Spleen (tissue), 11 donors: ENCODE results near the gene SHKBP1. TPM values are rescaled to one million over a fixed set of nuclear protein-coding genes. Genes with fewer than 3 reads are reported as not detected.
A peak's percentile ranks its signal among the peaks of the same experiment; 100 is the strongest.

ENCODE experiments used
- DNase-seq: peaks from one replicate; pipeline ENCODE4 v3.0.0-alpha.2; 2020
- H3K27ac ChIP-seq, 8 donors: fragments of 200-600 bp; sonication (generic) in 7 of 8; 1 replicate in 4 of 8; 2 replicates in 4 of 8; pipeline versions ENCODE4 v1.5.0 to v1.8.0; 2016 to 2021; ENCODE audit warnings: inconsistent platforms in 4 of 8, mild to moderate bottlenecking in 4 of 8, moderate library complexity in 1 of 8
- H3K27me3 ChIP-seq, 7 donors: fragments of 200-600 bp; sonication (generic) in 6 of 7; replicated peaks in 1 of 7; 1 replicate in 4 of 7; 2 replicates in 3 of 7; pipeline versions ENCODE4 v1.5.0 to v1.8.0; 2016 to 2021; ENCODE audit warnings: inconsistent platforms in 3 of 7, mild to moderate bottlenecking in 1 of 7
- H3K36me3 ChIP-seq, 6 donors: fragments of 200-600 bp; sonication (generic) in 5 of 6; 1 replicate in 4 of 6; 2 replicates in 2 of 6; pipeline versions ENCODE4 v1.5.0 to v1.8.0; 2016 to 2021; ENCODE audit warnings: inconsistent platforms in 2 of 6
- H3K4me1 ChIP-seq, 6 donors: fragments of 200-600 bp; sonication (generic) in 5 of 6; 1 replicate in 3 of 6; 2 replicates in 3 of 6; pipeline versions ENCODE4 v1.5.0 to v1.8.0; 2016 to 2021; ENCODE audit warnings: inconsistent platforms in 3 of 6
- H3K4me3 ChIP-seq, 8 donors: fragments of 200-600 bp; sonication (generic) in 7 of 8; 1 replicate in 4 of 8; 2 replicates in 4 of 8; pipeline versions ENCODE4 v1.5.0 to v1.8.0; 2016 to 2021; ENCODE audit warnings: inconsistent platforms in 4 of 8, mild to moderate bottlenecking in 4 of 8, moderate library complexity in 2 of 8
- H3K9me3 ChIP-seq, 8 donors: fragments of 200-600 bp; sonication (generic) in 7 of 8; 1 replicate in 4 of 8; 2 replicates in 4 of 8; pipeline versions ENCODE4 v1.5.0 to v1.8.0; 2016 to 2021; ENCODE audit warnings: inconsistent platforms in 4 of 8
- POLR2A ChIP-seq, 3 donors: fragments of 450-650 bp; IDR thresholded peaks; one replicate each; pipeline ENCODE4 v1.5.1; 2017; ENCODE audit warnings: antibody characterized with exemption in 3 of 3, mild to moderate bottlenecking in 1 of 3
- POLR2AphosphoS5 ChIP-seq, 3 donors: sonication (generic); formaldehyde crosslinking; IDR thresholded peaks; one replicate each; pipeline ENCODE4 v1.5.1; 2017; ENCODE audit warnings: antibody characterized with exemption in 3 of 3
- WGBS, 5 donors: extraction: QIAGEN DNeasy Blood & Tissue Kit in 3 of 5; methylation state at CpG; one replicate each; pipeline versions ENCODE4 v1.1.5 to v1.1.7; 2013 to 2018; 5-methylcytosine and 5-hydroxymethylcytosine counted together
- intact Hi-C: fragments of 100-400 bp; cut with DNase I; formaldehyde crosslinking; loops from one replicate; pipeline ENCODE4 v1.15.0; 2023; ENCODE audit warnings: low total_unique reads
- polyA plus RNA-seq, 3 donors: library from polyadenylated mRNA; stranded (reverse); fragments of 200-250 nt; gene quantifications; one replicate each; pipeline ENCODE4 v1.2.1, GENCODE V29; 2013
- total RNA-seq, 7 donors: library from RNA; depleted of rRNA in 3 of 7; stranded (reverse); fragments of >200 nt in 3 of 7; fragmentation: NEBNext Ultra II Directional in 4 of 7; extraction: Animal tissue kit (Norgen Biotek cat#: 25700) in 4 of 7; gene quantifications; one replicate each; pipeline versions ENCODE4 v1.1.0 to v1.2.1, GENCODE V29; 2016 to 2021
- TF ChIP-seq, protein P1 (sequence below), 11 experiments: fragments of 200-600 bp in 7 of 11; fragments of 450-650 bp in 4 of 11; sonication (generic) in 4 of 11; IDR thresholded peaks in 8 of 11; conservative IDR thresholded peaks in 3 of 11; 1 replicate in 7 of 11; 2 replicates in 4 of 11; pipeline versions ENCODE4 v1.4.0 to v1.8.0; 2016 to 2021; ENCODE audit warnings: antibody characterized with exemption in 11 of 11, inconsistent platforms in 4 of 11, mild to moderate bottlenecking in 1 of 11
- donor health status: healthy with polysubstance abuse.
- donor health status: DM: no; HTN: no; CAD: no; lungs with moderate emphysema.
- donor health status: DM: no; HTN: no; CAD: no.
- donor health status: Bipolar disorder and iron deficiency.
- donor health status: healthy.
- donor health status: DM: no; HTN: no; CAD: no.
- donor health status: DM: yes; HTN: yes; CAD: no.

SHKBP1 gene
- total and polyA plus RNA-seq, 10 donors = 102 to 282 (median 151) TPM

DNA sequence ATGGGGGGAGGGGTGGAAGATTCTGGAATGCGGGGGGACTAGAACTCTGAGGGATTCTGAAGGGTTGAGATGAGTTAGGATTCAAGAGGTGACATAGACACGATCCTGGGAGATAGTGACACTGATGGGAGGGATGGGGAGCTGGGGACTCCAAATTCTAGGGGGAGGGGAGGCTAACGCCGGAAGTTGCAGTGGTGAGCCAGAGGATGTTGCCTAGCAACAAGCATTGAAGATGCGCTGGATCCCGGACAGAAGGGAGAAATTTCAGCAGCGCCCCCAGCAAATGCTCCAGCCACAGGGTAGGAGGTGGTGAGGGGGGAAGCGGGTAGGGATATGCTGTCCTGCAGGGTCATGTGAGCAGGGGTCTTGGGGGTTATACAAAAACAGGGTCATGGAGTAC, 17.6 kb downstream of the SHKBP1 start:
- peaks cover 0 to 50% (median 33%) of the 10 kb centered on the region in 7 donors for H3K27me3 ChIP-seq
- peaks cover 12 to 35% (median 28%) of the 10 kb centered on the region in 6 donors for H3K4me1 ChIP-seq
- peaks cover 0 to 6% (median 0%) of the 10 kb centered on the region in 8 donors for H3K9me3 ChIP-seq
- no peak overlapping the region for H3K4me3 ChIP-seq
- WGBS, 5 donors = 40 to 46% (median 42%) methylated on average over 8 of the region's 8 CpGs
- intact Hi-C loops = loop anchor here (10.0 kb wide), 1 partner anchor 59 kb away; no protein-coding TSS in a partner anchor
- no peak overlapping the region for H3K27ac ChIP-seq
- peaks cover 0 to 24% (median 13%) of the 10 kb centered on the region in 6 donors for H3K36me3 ChIP-seq
- DNase-seq = no peak
- TF ChIP-seq POLR2A (IDR thresholded peaks at IDR 0.05) = no peak
- no peak for TF ChIP-seq POLR2AphosphoS5 (IDR thresholded peaks at IDR 0.05)
- TF ChIP-seq, protein P1, sequence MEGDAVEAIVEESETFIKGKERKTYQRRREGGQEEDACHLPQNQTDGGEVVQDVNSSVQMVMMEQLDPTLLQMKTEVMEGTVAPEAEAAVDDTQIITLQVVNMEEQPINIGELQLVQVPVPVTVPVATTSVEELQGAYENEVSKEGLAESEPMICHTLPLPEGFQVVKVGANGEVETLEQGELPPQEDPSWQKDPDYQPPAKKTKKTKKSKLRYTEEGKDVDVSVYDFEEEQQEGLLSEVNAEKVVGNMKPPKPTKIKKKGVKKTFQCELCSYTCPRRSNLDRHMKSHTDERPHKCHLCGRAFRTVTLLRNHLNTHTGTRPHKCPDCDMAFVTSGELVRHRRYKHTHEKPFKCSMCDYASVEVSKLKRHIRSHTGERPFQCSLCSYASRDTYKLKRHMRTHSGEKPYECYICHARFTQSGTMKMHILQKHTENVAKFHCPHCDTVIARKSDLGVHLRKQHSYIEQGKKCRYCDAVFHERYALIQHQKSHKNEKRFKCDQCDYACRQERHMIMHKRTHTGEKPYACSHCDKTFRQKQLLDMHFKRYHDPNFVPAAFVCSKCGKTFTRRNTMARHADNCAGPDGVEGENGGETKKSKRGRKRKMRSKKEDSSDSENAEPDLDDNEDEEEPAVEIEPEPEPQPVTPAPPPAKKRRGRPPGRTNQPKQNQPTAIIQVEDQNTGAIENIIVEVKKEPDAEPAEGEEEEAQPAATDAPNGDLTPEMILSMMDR (IDR thresholded peaks at IDR 0.05 in 8 of 11, conservative IDR thresholded peaks at IDR 0.05 in 3 of 11) = no peak

GRCh38 chr19:40594657-40595091, 18.0 kb downstream of the SHKBP1 start:
- intact Hi-C loops = loop anchor here (10.0 kb wide), 1 partner anchor 60 kb away; no protein-coding TSS in a partner anchor
- TF ChIP-seq POLR2A (IDR thresholded peaks at IDR 0.05) (no peak), POLR2AphosphoS5 (IDR thresholded peaks at IDR 0.05) (no peak)
- TF ChIP-seq, protein P1 (IDR thresholded peaks at IDR 0.05 in 8 of 11, conservative IDR thresholded peaks at IDR 0.05 in 3 of 11) = no peak
- Histone ChIP-seq H3K4me1 (peaks cover 16 to 39% (median 32%) of the 10 kb centered on the region in 6 donors), H3K36me3 (peaks cover 0 to 20% (median 12%) of the 10 kb centered on the region in 6 donors), H3K4me3 (no peak overlapping the region), H3K9me3 (peaks cover 0 to 6% (median 0%) of the 10 kb centered on the region in 8 donors), H3K27ac (no peak overlapping the region), H3K27me3 (peaks cover 0 to 55% (median 38%) of the 10 kb centered on the region in 7 donors)
- no peak for DNase-seq
- WGBS, 5 donors = 36 to 50% (median 44%) methylated on average over 13 of the region's 13 CpGs

GRCh38 chr19:40596608-40597328, 20.1 kb downstream of the SHKBP1 start:
- H3K4me1 ChIP-seq = peaks cover 32 to 59% (median 51%) of the 10 kb centered on the region in 6 donors

More at GRCh38 chr19:40596608-40597328, 20.1 kb downstream of the SHKBP1 start:
- intact Hi-C loops = loop anchor here (10.0 kb wide), 1 partner anchor 62 kb away; no protein-coding TSS in a partner anchor
- H3K4me3 ChIP-seq = peak overlapping the region in 4 of 8 donors; percentile 15 to 60 (median 24)
- no peaks in the 10 kb centered on the region for H3K36me3 ChIP-seq
- H3K27me3 ChIP-seq = peaks cover 0 to 76% (median 52%) of the 10 kb centered on the region in 7 donors
- H3K27ac ChIP-seq = no peak overlapping the region
- 8 to 16% (median 10%) methylated on average over 26 to 53 of the region's 53 CpGs for WGBS, 5 donors
- H3K9me3 ChIP-seq = peaks cover 0 to 6% (median 0%) of the 10 kb centered on the region in 8 donors
- no peak for DNase-seq
- no peak for TF ChIP-seq POLR2A (IDR thresholded peaks at IDR 0.05)
- TF ChIP-seq, protein P1 (IDR thresholded peaks at IDR 0.05 in 8 of 11, conservative IDR thresholded peaks at IDR 0.05 in 3 of 11) = no peak
- TF ChIP-seq POLR2AphosphoS5 (IDR thresholded peaks at IDR 0.05) = no peak
